Ovary (tissue), 9 donors: ENCODE data around the gene DUSP7. TPM values are rescaled to one million over a fixed set of nuclear protein-coding genes. Genes with fewer than 3 reads are reported as not detected.

Experiments
- DNase-seq, 5 donors: peaks; one replicate each; pipeline ENCODE4 v3.0.0-alpha.2; 2019 to 2020
- H3K27ac ChIP-seq, 2 donors: fragments of 200-600 bp; one replicate each; pipeline versions ENCODE4 v1.5.1 to v1.8.0; 2019 to 2022
- H3K27me3 ChIP-seq: fragments of 200-600 bp; one replicate; pipeline ENCODE4 v1.8.0; 2022
- H3K36me3 ChIP-seq: fragments of 200-600 bp; sonication (generic); one replicate; pipeline ENCODE4 v1.5.1; 2019
- H3K4me1 ChIP-seq: one replicate; pipeline ENCODE4 v1.8.1; 2013; ENCODE audit warnings: mild to moderate bottlenecking, moderate library complexity; ENCODE audit not compliant: insufficient read depth
- H3K4me3 ChIP-seq: fragments of 200-600 bp; sonication (generic); one replicate; pipeline ENCODE4 v1.5.1; 2017
- H3K9me3 ChIP-seq, 2 donors: fragments of 200-600 bp in 1 of 2; sonication (generic) in 1 of 2; one replicate each; pipeline versions ENCODE4 v1.5.1 to v1.8.1; 2013 to 2019; ENCODE audit warnings: mild to moderate bottlenecking in 1 of 2, moderate library complexity in 1 of 2
- CTCF ChIP-seq, 3 donors: fragments of 450-650 bp in 2 of 3; fragments of 200-600 bp in 1 of 3; IDR thresholded peaks; one replicate each; pipeline versions ENCODE4 v1.5.1 to v1.8.0; 2016 to 2022; ENCODE audit warnings: antibody characterized with exemption in 3 of 3, mild to moderate bottlenecking in 1 of 3
- EP300 ChIP-seq: sonication (generic); formaldehyde crosslinking; IDR thresholded peaks from one replicate; pipeline ENCODE4 v1.6.1; 2017; ENCODE audit warnings: antibody characterized with exemption
- POLR2A ChIP-seq: fragments of 450-650 bp; IDR thresholded peaks from one replicate; pipeline ENCODE4 v1.6.1; 2017; ENCODE audit warnings: antibody characterized with exemption, mild to moderate bottlenecking, moderate library complexity
- WGBS, 3 donors: extraction: QIAGEN DNeasy Blood & Tissue Kit in 1 of 3; methylation state at CpG; one replicate each; pipeline versions ENCODE4 v1.1.5 to v1.1.7; 2013 to 2017; 5-methylcytosine and 5-hydroxymethylcytosine counted together
- intact Hi-C, 4 donors: fragments of 100-400 bp; cut with DNase I; formaldehyde crosslinking; loops; one replicate each; pipeline versions ENCODE4 v1.11.0 to v1.15.1; 2022 to 2023
- polyA plus RNA-seq, 2 donors: library from polyadenylated mRNA; stranded (reverse); fragments of 200-250 nt in 1 of 2; fragments of 350-450 nt in 1 of 2; fragmentation: Illumina TruSeq in 1 of 2; extraction: RNeasy Lipid Tissue Mini Kit (QIAGEN cat#74804) in 1 of 2; gene quantifications; one replicate each; pipeline ENCODE4 v1.2.3, GENCODE V29; 2013 to 2014
- total RNA-seq, 7 donors: library from RNA; depleted of rRNA in 2 of 7; stranded (reverse); fragments of >200 nt in 2 of 7; fragmentation: NEBNext Ultra II Directional in 3 of 7; extraction: Animal tissue kit (Norgen Biotek cat#: 25700) in 3 of 7; gene quantifications; one replicate each; pipeline versions ENCODE4 v1.1.0 to v1.2.4, GENCODE V29; 2016 to 2023
- donor health status: DM: no; HTN: no; CAD: no; lungs with moderate emphysema.
- donor health status: DM: no; HTN: no; CAD: no.
- donor health status: Bipolar disorder and iron deficiency.
- donor health status: DM: yes; HTN: yes; CAD: no.
- donor health status: DM: no; HTN: no; CAD: no.
- donor health status: DM: yes; HTN: yes; CAD: no.

The DUSP7 gene
- total and polyA plus RNA-seq, 9 donors = 5.1 to 18.0 (median 14.0) TPM

- H3K36me3 ChIP-seq = no peaks in the 10 kb centered on the region
- no peaks in the 10 kb centered on the region for H3K27me3 ChIP-seq
- 81 to 86% (median 84%) methylated on average over 21 of the region's 21 CpGs for WGBS, 3 donors
- H3K9me3 ChIP-seq = no peaks in the 10 kb centered on the region
- intact Hi-C loops = no loop called here
- DNase-seq = peak in 1 of 5 donors; percentile 11
- H3K4me3 ChIP-seq = no peak overlapping the region
- TF ChIP-seq POLR2A = no peak
- TF ChIP-seq EP300 = no peak
- no peak for TF ChIP-seq CTCF (IDR thresholded peaks at IDR 0.05)
- H3K4me1 ChIP-seq = peaks cover 11% of the 10 kb centered on the region
- H3K27ac ChIP-seq = no peak overlapping the region
These were observed 24.7 kb upstream of the DUSP7 start for GRCh38 chr3:52080830-52081719.

- peak in 1 of 5 donors; percentile 9 for DNase-seq
- TF ChIP-seq CTCF (IDR thresholded peaks at IDR 0.05) (no peak), EP300 (no peak), POLR2A (no peak)
- no peak overlapping the region for H3K27ac ChIP-seq
- H3K9me3 ChIP-seq = no peaks in the 10 kb centered on the region
- H3K4me1 ChIP-seq = peaks cover 11% of the 10 kb centered on the region
- no peaks in the 10 kb centered on the region for H3K36me3 ChIP-seq
- 86 to 91% (median 88%) methylated on average over 5 of the region's 5 CpGs for WGBS, 3 donors
- intact Hi-C loops = no loop called here
- no peak overlapping the region for H3K4me3 ChIP-seq
- no peaks in the 10 kb centered on the region for H3K27me3 ChIP-seq
These were observed 23.6 kb upstream of the DUSP7 start for GRCh38 chr3:52079958-52080357.

GRCh38 chr3:52078781-52079560, 22.6 kb upstream of the DUSP7 start:
- 92 to 96% (median 94%) methylated on average over 19 of the region's 19 CpGs for WGBS, 3 donors
- Histone ChIP-seq H3K4me1 (peaks cover 11% of the 10 kb centered on the region), H3K9me3 (no peaks in the 10 kb centered on the region), H3K36me3 (no peaks in the 10 kb centered on the region), H3K4me3 (no peak overlapping the region), H3K27me3 (no peaks in the 10 kb centered on the region), H3K27ac (no peak overlapping the region)
- intact Hi-C loops = no loop called here
- TF ChIP-seq POLR2A = no peak
- DNase-seq = peak in 1 of 5 donors; percentile 22

- 36 to 50% (median 39%) methylated on average over 3 of the region's 3 CpGs for WGBS, 3 donors
- no peaks in the 10 kb centered on the region for H3K9me3 ChIP-seq
- intact Hi-C loops = no loop called here
- TF ChIP-seq POLR2A (no peak), EP300 (no peak), CTCF (IDR thresholded peaks at IDR 0.05) (no peak)
- H3K4me1 ChIP-seq = peaks cover 11% of the 10 kb centered on the region
- H3K4me3 ChIP-seq = no peak overlapping the region
- DNase-seq = no peak
- H3K27me3 ChIP-seq = no peaks in the 10 kb centered on the region
- peak overlapping the region; percentile 43 to 86 for H3K27ac ChIP-seq
- H3K36me3 ChIP-seq = no peaks in the 10 kb centered on the region
These were observed 21.6 kb upstream of the DUSP7 start for GRCh38 chr3:52077925-52078324.
